Measurements from ENCODE around the gene SP5. TPM values are rescaled to one million over a fixed set of nuclear protein-coding genes. Genes with fewer than 3 reads are reported as not detected.

Gene SP5
- total and polyA plus RNA-seq, 9 of the 15 experiments (the other 6 are each of a cell fraction or from before 2014, with no cell fraction given) = 0.03 to 1.7 (median 0.16) TPM; not detected in 1

DNA sequence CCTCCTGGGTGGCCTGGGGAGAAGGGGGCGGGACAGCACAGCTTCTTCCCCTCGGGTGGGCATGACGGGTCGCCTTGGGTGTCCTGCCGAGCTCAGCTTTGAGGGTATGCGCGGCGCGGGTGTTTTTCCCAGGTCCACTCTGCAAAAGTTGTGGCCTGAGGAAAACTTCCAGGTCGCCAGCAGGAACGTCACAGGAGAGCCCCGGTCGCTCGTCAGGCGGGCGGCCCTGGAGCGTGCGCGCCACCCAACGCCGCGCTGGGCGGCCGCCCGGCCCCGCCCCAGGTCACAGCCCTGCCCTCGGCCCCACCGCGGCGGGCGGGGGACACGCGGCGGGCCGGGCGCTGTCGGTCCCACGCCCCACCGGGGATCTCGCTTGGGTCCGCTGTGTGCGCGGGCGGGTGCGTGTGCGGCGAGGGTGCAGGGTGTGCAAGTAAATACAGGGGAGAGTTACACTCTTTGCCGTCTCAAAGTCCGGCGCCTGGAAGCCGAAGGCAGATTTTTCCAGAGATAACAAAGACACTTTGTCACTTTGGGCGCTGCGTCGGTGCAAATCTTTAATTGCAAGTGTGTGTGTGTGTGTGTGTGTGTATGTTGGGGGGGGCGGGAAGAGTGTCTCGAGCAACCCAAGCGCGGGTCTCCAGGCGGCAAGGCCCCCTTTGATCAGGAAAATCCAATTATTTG lies 616 bp upstream of the SP5 start (continued):
- no peak for TF ChIP-seq XRCC5 (IDR thresholded peaks at IDR 0.05; ENCODE audit: low read depth, low read length)
- TF ChIP-seq MTA2 (IDR thresholded peaks at IDR 0.05; ENCODE audit: low read depth) = no peak
- TF ChIP-seq SMARCC2 (IDR thresholded peaks at IDR 0.05; ENCODE audit: low read depth) = peak; percentile 52
- TF ChIP-seq MYBL2 (IDR thresholded peaks at IDR 0.05; ENCODE audit: low read depth) = no peak
- no peak for TF ChIP-seq MYBL2 (CRISPR knock-in tag; IDR thresholded peaks at IDR 0.05; ENCODE audit: borderline replicate concordance)
- TF ChIP-seq ZNF354B (CRISPR knock-in tag; IDR thresholded peaks at IDR 0.05) = no peak
- 0 out of 2 replicates have a peak, but pooled peaks have one; percentile 66 for TF ChIP-seq DNMT1 (IDR thresholded peaks at IDR 0.05)
- TF ChIP-seq CBX2 (IDR thresholded peaks at IDR 0.05; ENCODE audit: insufficient read depth, low read length, poor library complexity, severe bottlenecking) = no peak
- TF ChIP-seq SPI1 (IDR thresholded peaks at IDR 0.05; ENCODE audit: borderline replicate concordance, low read depth, low read length) = no peak
- TF ChIP-seq MEF2A (IDR thresholded peaks at IDR 0.05; ENCODE audit: control insufficient read depth, low read depth, low read length) = no peak
- no peak for TF ChIP-seq ZFP30 (CRISPR knock-in tag; IDR thresholded peaks at IDR 0.05; ENCODE audit: borderline replicate concordance)
- TF ChIP-seq, protein P1, sequence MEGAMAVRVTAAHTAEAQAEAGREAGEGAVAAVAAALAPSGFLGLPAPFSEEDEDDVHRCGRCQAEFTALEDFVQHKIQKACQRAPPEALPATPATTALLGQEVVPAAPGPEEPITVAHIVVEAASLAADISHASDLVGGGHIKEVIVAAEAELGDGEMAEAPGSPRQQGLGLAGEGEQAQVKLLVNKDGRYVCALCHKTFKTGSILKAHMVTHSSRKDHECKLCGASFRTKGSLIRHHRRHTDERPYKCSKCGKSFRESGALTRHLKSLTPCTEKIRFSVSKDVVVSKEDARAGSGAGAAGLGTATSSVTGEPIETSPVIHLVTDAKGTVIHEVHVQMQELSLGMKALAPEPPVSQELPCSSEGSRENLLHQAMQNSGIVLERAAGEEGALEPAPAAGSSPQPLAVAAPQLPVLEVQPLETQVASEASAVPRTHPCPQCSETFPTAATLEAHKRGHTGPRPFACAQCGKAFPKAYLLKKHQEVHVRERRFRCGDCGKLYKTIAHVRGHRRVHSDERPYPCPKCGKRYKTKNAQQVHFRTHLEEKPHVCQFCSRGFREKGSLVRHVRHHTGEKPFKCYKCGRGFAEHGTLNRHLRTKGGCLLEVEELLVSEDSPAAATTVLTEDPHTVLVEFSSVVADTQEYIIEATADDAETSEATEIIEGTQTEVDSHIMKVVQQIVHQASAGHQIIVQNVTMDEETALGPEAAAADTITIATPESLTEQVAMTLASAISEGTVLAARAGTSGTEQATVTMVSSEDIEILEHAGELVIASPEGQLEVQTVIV (CRISPR knock-in tag; IDR thresholded peaks at IDR 0.05; ENCODE audit: borderline replicate concordance) = no peak
- TF ChIP-seq SREBF2 (CRISPR knock-in tag; IDR thresholded peaks at IDR 0.05) = no peak
- TF ChIP-seq ZNF668 (CRISPR knock-in tag; IDR thresholded peaks at IDR 0.05) = no peak
- peak; percentile 28 for TF ChIP-seq BRD9 (IDR thresholded peaks at IDR 0.05; ENCODE audit: low read depth, partially characterized antibody)
- TF ChIP-seq ZNF232 (CRISPR knock-in tag; IDR thresholded peaks at IDR 0.05) = no peak
- TF ChIP-seq NFE2L1 (tag; IDR thresholded peaks at IDR 0.05; ENCODE audit: borderline replicate concordance, low read depth) = no peak
- TF ChIP-seq MTF1 (CRISPR knock-in tag; IDR thresholded peaks at IDR 0.05; ENCODE audit: borderline replicate concordance) = no peak
- TF ChIP-seq, protein P2, sequence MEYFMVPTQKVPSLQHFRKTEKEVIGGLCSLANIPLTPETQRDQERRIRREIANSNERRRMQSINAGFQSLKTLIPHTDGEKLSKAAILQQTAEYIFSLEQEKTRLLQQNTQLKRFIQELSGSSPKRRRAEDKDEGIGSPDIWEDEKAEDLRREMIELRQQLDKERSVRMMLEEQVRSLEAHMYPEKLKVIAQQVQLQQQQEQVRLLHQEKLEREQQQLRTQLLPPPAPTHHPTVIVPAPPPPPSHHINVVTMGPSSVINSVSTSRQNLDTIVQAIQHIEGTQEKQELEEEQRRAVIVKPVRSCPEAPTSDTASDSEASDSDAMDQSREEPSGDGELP (CRISPR knock-in tag; IDR thresholded peaks at IDR 0.05; ENCODE audit: borderline replicate concordance) = no peak; the same call in 1 of the 2 replicates
- TF ChIP-seq ZC3H4 (CRISPR knock-in tag; IDR thresholded peaks at IDR 0.05; ENCODE audit: borderline replicate concordance) = no peak
- TF ChIP-seq RBM25 (IDR thresholded peaks at IDR 0.05; ENCODE audit: low read depth, low read length, severe bottlenecking) = no peak
- TF ChIP-seq HLTF (IDR thresholded peaks at IDR 0.05) = no peak
- TF ChIP-seq ZNF561 (CRISPR knock-in tag; conservative IDR thresholded peaks at IDR 0.05) = no peak
- no peak for TF ChIP-seq HDGF (IDR thresholded peaks at IDR 0.05)
- TF ChIP-seq, protein P3, sequence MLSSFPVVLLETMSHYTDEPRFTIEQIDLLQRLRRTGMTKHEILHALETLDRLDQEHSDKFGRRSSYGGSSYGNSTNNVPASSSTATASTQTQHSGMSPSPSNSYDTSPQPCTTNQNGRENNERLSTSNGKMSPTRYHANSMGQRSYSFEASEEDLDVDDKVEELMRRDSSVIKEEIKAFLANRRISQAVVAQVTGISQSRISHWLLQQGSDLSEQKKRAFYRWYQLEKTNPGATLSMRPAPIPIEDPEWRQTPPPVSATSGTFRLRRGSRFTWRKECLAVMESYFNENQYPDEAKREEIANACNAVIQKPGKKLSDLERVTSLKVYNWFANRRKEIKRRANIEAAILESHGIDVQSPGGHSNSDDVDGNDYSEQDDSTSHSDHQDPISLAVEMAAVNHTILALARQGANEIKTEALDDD (IDR thresholded peaks at IDR 0.05) = no peak
